ENCODE results near the gene GALC. TPM values are rescaled to one million over a fixed set of nuclear protein-coding genes. Genes with fewer than 3 reads are reported as not detected.

GALC gene
- total RNA-seq, 2 donors from 2014 or later = 19.7 to 42.5 TPM

DNA sequence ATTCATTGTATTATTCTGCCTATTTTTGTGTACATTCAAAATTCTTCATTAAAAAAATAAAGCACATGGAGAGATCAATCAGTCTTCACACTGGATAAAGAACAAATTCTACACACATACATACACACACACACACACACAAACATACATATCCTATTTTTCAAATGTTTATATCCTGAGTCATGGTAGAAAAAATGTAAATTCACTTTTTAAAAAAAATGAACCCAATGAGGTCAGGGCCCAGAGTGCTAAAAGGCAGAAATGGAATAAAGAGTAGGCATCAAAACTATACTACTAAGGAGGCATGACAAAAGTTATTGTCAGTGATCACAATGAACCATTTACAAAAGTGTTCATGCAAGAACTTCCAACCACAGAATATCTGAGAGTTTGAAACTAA lies 17.3 kb downstream of the GALC start:
- ATAC-seq = no peak
- no peaks in the 10 kb centered on the region for H3K36me3 ChIP-seq (replicated peaks in 1 of 2; ENCODE audit: insufficient read depth in 1 of 2, low read depth in 2 of 2)

DNA sequence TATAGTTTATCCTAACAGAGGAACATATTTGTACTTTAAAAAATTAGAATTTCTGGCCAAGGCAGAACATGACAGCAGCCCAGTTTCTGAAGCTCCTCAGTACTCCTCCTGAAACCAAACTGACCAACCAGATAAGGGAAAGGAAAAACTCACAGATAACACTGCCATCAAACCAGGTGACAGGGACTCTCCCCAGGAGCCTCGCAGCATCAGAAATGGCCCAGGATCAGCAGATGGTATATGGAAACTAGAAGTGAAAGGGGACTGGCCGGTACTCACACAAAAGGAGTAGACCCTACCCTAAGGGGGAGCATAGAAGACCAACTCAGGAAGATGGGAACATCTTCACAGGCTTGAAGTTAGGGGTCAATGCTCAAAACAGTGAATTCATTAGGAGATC lies 22.0 kb downstream of the GALC start:
- ATAC-seq (no peak), DNase-seq (no peak)
- Histone ChIP-seq H3K4me1 (no peaks in the 10 kb centered on the region), H3K36me3 (replicated peaks in 1 of 2; ENCODE audit: insufficient read depth in 1 of 2, low read depth in 2 of 2) (no peaks in the 10 kb centered on the region), H3K4me3 (no peak overlapping the region), H3K27me3 (no peaks in the 10 kb centered on the region), H3K9me3 (no peaks in the 10 kb centered on the region), H3K27ac (no peak overlapping the region)
- 64 to 95% methylated on average over 2 of the region's 2 CpGs for WGBS, 2 donors
- intact Hi-C loops (cut with DNase I) = no loop called here
- TF ChIP-seq POLR2A (IDR thresholded peaks at IDR 0.05) = no peak
- no peak for TF ChIP-seq CTCF (IDR thresholded peaks at IDR 0.05)

More for the DNA sequence above, 17.3 kb downstream of the GALC start:
- no peak overlapping the region for H3K4me3 ChIP-seq
- TF ChIP-seq CTCF (IDR thresholded peaks at IDR 0.05) (no peak), POLR2A (IDR thresholded peaks at IDR 0.05) (no peak)
- no peak overlapping the region for H3K27ac ChIP-seq
- H3K4me1 ChIP-seq = no peaks in the 10 kb centered on the region
- intact Hi-C loops (cut with DNase I) = no loop called here
- no peaks in the 10 kb centered on the region for H3K27me3 ChIP-seq
- DNase-seq = no peak
- no peaks in the 10 kb centered on the region for H3K9me3 ChIP-seq

DNA sequence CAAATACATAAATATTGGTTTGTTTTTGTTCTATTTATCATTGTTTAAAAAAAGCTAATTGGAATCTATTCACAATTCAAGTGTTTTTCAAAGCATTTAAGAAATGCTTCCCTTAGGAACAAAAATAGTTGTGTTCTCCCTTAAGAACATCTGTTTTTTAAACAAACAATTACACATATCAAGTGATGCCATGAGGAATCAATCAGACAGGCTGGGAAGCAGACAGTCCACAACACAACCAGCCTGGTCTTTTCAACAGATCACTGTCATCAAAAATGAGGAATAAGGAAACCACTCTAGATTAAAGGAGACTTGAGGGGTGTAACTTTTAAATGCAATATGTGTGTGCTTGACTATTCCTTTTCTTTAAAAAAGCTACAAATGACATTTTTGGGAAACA lies 25.5 kb downstream of the GALC start:
- H3K27ac ChIP-seq = no peak overlapping the region
- intact Hi-C loops (cut with DNase I) = no loop called here
- H3K9me3 ChIP-seq = no peaks in the 10 kb centered on the region
- no peaks in the 10 kb centered on the region for H3K4me1 ChIP-seq
- peaks cover 6 to 7% of the 10 kb centered on the region in 2 donors for H3K36me3 ChIP-seq (replicated peaks in 1 of 2; ENCODE audit: insufficient read depth in 1 of 2, low read depth in 2 of 2)
- H3K27me3 ChIP-seq = no peaks in the 10 kb centered on the region
- DNase-seq (no peak), ATAC-seq (no peak)
- H3K4me3 ChIP-seq = no peak overlapping the region
- TF ChIP-seq CTCF (IDR thresholded peaks at IDR 0.05) = no peak
- TF ChIP-seq POLR2A (IDR thresholded peaks at IDR 0.05) = no peak

GRCh38 chr14:87966816-87967215 lies 26.2 kb downstream of the GALC start:
- intact Hi-C loops (cut with DNase I) = no loop called here
- Histone ChIP-seq H3K9me3 (no peaks in the 10 kb centered on the region), H3K4me1 (no peaks in the 10 kb centered on the region), H3K27ac (no peak overlapping the region), H3K4me3 (no peak overlapping the region), H3K27me3 (no peaks in the 10 kb centered on the region), H3K36me3 (replicated peaks in 1 of 2; ENCODE audit: insufficient read depth in 1 of 2, low read depth in 2 of 2) (peaks cover 7% of the 10 kb centered on the region in 2 donors)
- ATAC-seq (no peak), DNase-seq (no peak)
- TF ChIP-seq POLR2A (IDR thresholded peaks at IDR 0.05) (no peak), CTCF (IDR thresholded peaks at IDR 0.05) (no peak)
- 90% methylated on average over 3 of the region's 3 CpGs for WGBS, 2 donors

- WGBS, 2 donors = 86 to 88% methylated on average over 2 of the region's 2 CpGs
- H3K27ac ChIP-seq = no peak overlapping the region
- intact Hi-C loops (cut with DNase I) = no loop called here
- H3K36me3 ChIP-seq (replicated peaks in 1 of 2; ENCODE audit: insufficient read depth in 1 of 2, low read depth in 2 of 2) = peaks cover 7% of the 10 kb centered on the region in 2 donors
- no peak for ATAC-seq
- no peaks in the 10 kb centered on the region for H3K9me3 ChIP-seq
- DNase-seq = no peak
- TF ChIP-seq POLR2A (IDR thresholded peaks at IDR 0.05) (no peak), CTCF (IDR thresholded peaks at IDR 0.05) (no peak)
- H3K4me1 ChIP-seq = no peaks in the 10 kb centered on the region
- H3K27me3 ChIP-seq = no peaks in the 10 kb centered on the region
- no peak overlapping the region for H3K4me3 ChIP-seq
Observed at GRCh38 chr14:87961246-87961645, 31.7 kb downstream of the GALC start.
